ENCODE measurements around the gene MIOS. TPM values are rescaled to one million over a fixed set of nuclear protein-coding genes. Genes with fewer than 3 reads are reported as not detected.

MIOS gene
- total RNA-seq, 1 donor from 2014 or later, result 30.9 TPM

- DNase-seq, result no peak
- Mint-ChIP-seq H3K27ac (ENCODE audit: unreplicated experiment) (no peak overlapping the region), H3K4me3 (ENCODE audit: unreplicated experiment) (no peak overlapping the region), H3K27me3 (ENCODE audit: unreplicated experiment) (no peaks in the 10 kb centered on the region), H3K9me3 (ENCODE audit: unreplicated experiment) (peaks cover under 1% of the 10 kb centered on the region), H3K4me1 (ENCODE audit: low read depth, unreplicated experiment) (no peaks in the 10 kb centered on the region), H3K36me3 (ENCODE audit: unreplicated experiment) (peaks cover 13% of the 10 kb centered on the region)
- no peak for TF ChIP-seq CTCF (IDR thresholded peaks at IDR 0.05; ENCODE audit: partially characterized antibody, unreplicated experiment)
These were observed 28.8 kb downstream of the MIOS start for GRCh38 chr7:7595451-7595850.

- no peak for DNase-seq
- no peak overlapping the region for H3K4me3 Mint-ChIP-seq (ENCODE audit: unreplicated experiment)
- no peaks in the 10 kb centered on the region for H3K4me1 Mint-ChIP-seq (ENCODE audit: low read depth, unreplicated experiment)
- no peak for TF ChIP-seq CTCF (IDR thresholded peaks at IDR 0.05; ENCODE audit: partially characterized antibody, unreplicated experiment)
- H3K27me3 Mint-ChIP-seq (ENCODE audit: unreplicated experiment), result no peaks in the 10 kb centered on the region
- H3K36me3 Mint-ChIP-seq (ENCODE audit: unreplicated experiment), result peaks cover 21% of the 10 kb centered on the region
- H3K9me3 Mint-ChIP-seq (ENCODE audit: unreplicated experiment), result peaks cover 1% of the 10 kb centered on the region
- H3K27ac Mint-ChIP-seq (ENCODE audit: unreplicated experiment), result no peak overlapping the region
These were observed 29.5 kb downstream of the MIOS start for GRCh38 chr7:7596176-7596575.

DNA sequence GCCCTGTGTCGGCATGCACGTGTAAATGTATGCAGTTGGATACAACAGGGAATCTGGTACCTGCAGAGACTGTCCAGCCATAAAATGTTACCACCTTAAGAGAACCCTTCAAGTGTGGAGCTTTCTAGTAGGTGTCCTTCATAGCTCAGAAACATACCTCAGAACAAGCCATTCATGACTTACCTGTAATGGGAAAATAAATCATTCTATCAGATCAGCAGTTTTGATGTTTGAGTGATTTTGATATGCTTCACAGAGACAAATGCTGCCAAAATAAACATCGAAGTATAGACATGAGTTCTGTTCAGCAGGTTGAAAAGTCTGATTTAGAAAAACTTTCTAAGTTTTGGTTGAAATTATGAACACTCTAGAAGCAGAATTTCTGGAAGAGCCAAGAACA, 40.3 kb downstream of the MIOS start:
- H3K4me3 Mint-ChIP-seq (ENCODE audit: unreplicated experiment), result no peak overlapping the region
- H3K27me3 Mint-ChIP-seq (ENCODE audit: unreplicated experiment), result no peaks in the 10 kb centered on the region
- no peak overlapping the region for H3K27ac Mint-ChIP-seq (ENCODE audit: unreplicated experiment)
- H3K36me3 Mint-ChIP-seq (ENCODE audit: unreplicated experiment), result no peaks in the 10 kb centered on the region
- TF ChIP-seq CTCF (IDR thresholded peaks at IDR 0.05; ENCODE audit: partially characterized antibody, unreplicated experiment), result no peak
- no peak for DNase-seq
- H3K9me3 Mint-ChIP-seq (ENCODE audit: unreplicated experiment), result no peaks in the 10 kb centered on the region
- no peaks in the 10 kb centered on the region for H3K4me1 Mint-ChIP-seq (ENCODE audit: low read depth, unreplicated experiment)

DNA sequence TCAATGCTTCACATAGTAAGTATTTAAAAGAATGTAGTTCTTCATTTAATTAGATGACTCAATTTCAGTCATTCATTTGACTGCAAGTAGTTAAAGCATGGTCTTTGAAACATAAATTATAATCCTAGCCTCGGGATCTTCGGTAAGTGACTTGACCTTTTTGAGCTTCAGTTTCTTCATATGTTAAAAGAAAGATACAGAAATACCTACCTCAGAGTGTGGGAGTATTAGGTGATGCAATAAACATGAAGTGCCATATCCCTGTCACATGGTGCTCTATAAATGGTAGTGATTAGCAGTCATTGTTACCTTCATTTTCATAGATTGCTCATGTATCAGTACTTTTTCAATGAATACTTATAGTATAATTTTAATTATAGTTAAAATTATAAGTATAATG, 42.6 kb downstream of the MIOS start:
- H3K36me3 Mint-ChIP-seq (ENCODE audit: unreplicated experiment), result no peaks in the 10 kb centered on the region
- no peak for DNase-seq

DNA sequence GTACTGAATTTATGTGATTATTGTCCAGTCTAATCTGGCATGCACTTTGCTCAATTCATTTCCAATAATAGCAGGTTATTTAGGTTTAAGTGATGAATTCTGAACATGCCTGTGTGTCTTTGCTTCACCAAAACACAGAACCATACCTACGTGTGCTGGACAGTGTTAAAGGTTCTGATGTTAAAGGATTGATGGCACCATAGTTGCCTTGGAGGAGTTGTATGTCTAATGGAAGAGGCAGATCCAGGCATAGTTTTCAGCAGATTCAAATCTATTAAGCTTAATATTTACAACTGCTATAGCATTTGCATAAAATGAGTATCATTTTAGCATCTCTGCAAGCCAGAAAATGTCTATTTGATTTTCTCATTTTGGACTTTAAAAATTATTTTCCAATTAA, 45.8 kb downstream of the MIOS start:
- no peak for TF ChIP-seq CTCF (IDR thresholded peaks at IDR 0.05; ENCODE audit: partially characterized antibody, unreplicated experiment)
- Mint-ChIP-seq H3K27ac (ENCODE audit: unreplicated experiment) (no peak overlapping the region), H3K9me3 (ENCODE audit: unreplicated experiment) (no peaks in the 10 kb centered on the region), H3K4me3 (ENCODE audit: unreplicated experiment) (no peak overlapping the region), H3K36me3 (ENCODE audit: unreplicated experiment) (no peaks in the 10 kb centered on the region), H3K4me1 (ENCODE audit: low read depth, unreplicated experiment) (peaks cover 2% of the 10 kb centered on the region), H3K27me3 (ENCODE audit: unreplicated experiment) (no peaks in the 10 kb centered on the region)
- DNase-seq, result no peak

More for the DNA sequence above, 42.6 kb downstream of the MIOS start:
- Mint-ChIP-seq H3K27me3 (ENCODE audit: unreplicated experiment) (no peaks in the 10 kb centered on the region), H3K4me3 (ENCODE audit: unreplicated experiment) (no peak overlapping the region), H3K9me3 (ENCODE audit: unreplicated experiment) (no peaks in the 10 kb centered on the region), H3K4me1 (ENCODE audit: low read depth, unreplicated experiment) (peaks cover 2% of the 10 kb centered on the region), H3K27ac (ENCODE audit: unreplicated experiment) (no peak overlapping the region)
- TF ChIP-seq CTCF (IDR thresholded peaks at IDR 0.05; ENCODE audit: partially characterized antibody, unreplicated experiment), result no peak
